Dendritic cell treated with granulocyte-macrophage colony-stimulating factor and Interleukin-4, amounts not matched to agents 40 ng/mL and 50 ng/mL, for 4 days (primary cell): ENCODE data around the gene PPP1R3E.

Experiments used
- H3K27ac Mint-ChIP-seq: one replicate; pipeline ENCODE4 v1.8.0; 2022; ENCODE audit warnings: mild to moderate bottlenecking, mixed read lengths
- H3K27me3 Mint-ChIP-seq: one replicate; pipeline ENCODE4 v1.8.0; 2022; ENCODE audit warnings: mild to moderate bottlenecking, mixed read lengths
- H3K36me3 Mint-ChIP-seq: one replicate; pipeline ENCODE4 v1.8.0; 2022; ENCODE audit warnings: low read depth, mixed read lengths
- H3K4me1 Mint-ChIP-seq: one replicate; pipeline ENCODE4 v1.8.0; 2022; ENCODE audit warnings: low read depth, mixed read lengths
- H3K4me3 Mint-ChIP-seq: one replicate; pipeline ENCODE4 v1.8.0; 2022; ENCODE audit warnings: mild to moderate bottlenecking, moderate library complexity, mixed read lengths
- H3K9me3 Mint-ChIP-seq: one replicate; pipeline ENCODE4 v1.8.0; 2022; ENCODE audit warnings: mixed read lengths
- intact Hi-C: fragments of 100-400 bp; cut with micrococcal nuclease; formaldehyde crosslinking; loops from one replicate; pipeline ENCODE4 v1.15.0; 2022

PPP1R3E gene

DNA sequence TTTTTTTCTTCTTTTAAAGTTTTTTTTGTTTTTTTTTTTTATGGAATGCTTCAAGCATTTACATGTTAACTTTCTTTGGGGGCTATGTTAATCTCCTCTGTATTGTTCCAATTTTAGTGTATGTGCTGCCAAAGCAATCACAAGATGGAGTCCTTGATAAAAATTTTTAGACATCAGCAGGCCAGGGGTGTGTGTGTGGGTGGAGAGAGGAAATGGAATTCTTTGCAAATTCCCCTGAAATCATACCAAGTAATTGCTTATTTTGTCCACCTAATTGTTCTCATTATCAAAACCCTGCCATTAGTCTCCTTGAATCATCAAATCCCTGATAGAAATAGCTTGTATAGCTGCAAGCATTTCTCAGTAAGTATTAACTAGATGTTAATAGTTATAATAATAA, 43.2 kb downstream of the PPP1R3E start:
- Mint-ChIP-seq H3K4me1 (peaks cover 10% of the 10 kb centered on the region), H3K36me3 (no peaks in the 10 kb centered on the region), H3K27me3 (peaks cover 14% of the 10 kb centered on the region)

DNA sequence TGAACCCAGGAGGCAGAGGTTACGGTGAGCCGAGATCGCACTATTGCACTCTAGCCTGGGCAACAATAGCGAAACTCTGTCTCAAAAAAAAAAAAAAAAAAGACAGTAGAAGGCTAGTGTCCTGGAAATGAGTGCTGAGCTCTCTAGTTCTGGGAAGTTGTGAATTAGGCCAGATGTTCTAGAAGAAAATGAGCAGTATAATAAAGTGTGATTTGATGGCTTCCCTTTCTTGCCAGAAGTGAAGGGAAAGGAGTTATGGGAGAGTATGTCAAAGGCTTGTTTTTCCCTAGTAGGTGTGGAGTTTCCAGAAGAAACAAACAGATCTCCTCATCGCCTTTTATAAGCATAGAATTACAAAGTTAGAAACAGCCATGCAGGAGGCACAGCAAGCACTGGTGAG, 44.4 kb downstream of the PPP1R3E start:
- H3K9me3 Mint-ChIP-seq = no peaks in the 10 kb centered on the region
- peaks cover 12% of the 10 kb centered on the region for H3K4me1 Mint-ChIP-seq
- no peaks in the 10 kb centered on the region for H3K36me3 Mint-ChIP-seq
- H3K27me3 Mint-ChIP-seq = peaks cover 8% of the 10 kb centered on the region
- intact Hi-C loops = no loop called here
- H3K27ac Mint-ChIP-seq = no peak overlapping the region
- H3K4me3 Mint-ChIP-seq = no peak overlapping the region

More for the DNA sequence above, 43.2 kb downstream of the PPP1R3E start:
- no peak overlapping the region for H3K27ac Mint-ChIP-seq
- intact Hi-C loops = no loop called here
- no peaks in the 10 kb centered on the region for H3K9me3 Mint-ChIP-seq
- no peak overlapping the region for H3K4me3 Mint-ChIP-seq

DNA sequence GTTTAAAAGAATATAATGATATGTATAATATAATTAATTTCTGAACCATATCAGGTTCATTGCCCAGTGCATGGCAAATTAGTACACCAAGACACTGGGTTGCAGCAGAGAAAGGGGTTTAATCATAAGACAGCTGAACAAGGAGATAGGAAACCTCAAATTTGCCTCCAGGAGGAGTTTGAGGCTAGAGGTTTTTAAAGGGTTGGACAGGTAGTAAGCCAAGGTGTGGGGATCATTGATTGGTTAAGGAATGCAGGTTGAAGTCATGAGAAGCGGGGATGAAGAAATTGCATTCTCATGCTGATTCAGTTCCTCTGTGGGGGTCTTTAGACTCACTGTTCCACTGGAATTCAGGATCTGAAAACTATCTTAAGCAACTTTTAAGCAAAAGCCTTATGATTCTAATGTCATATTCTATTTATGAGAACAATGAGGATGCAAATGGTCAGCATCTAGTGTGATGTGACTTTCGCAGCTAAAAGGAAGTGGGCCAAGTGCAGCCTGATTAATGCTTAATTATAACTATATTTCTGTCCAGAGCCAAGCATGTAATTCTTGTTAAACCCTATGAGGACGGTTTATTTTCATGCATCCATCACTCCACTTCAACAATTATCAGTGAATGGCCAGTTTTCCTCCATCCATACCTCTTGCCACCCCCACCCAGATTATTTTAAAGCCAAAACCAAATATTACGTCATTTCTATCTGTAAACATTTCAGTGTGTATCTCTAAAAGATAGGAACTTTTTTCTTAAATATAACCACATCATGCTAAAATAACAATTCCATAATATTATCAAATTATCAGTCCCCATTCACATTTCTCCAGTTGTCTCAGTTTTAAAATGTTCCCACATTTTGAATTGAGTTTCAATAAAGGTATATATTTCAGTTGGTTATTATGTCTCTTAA, 50.0 kb downstream of the PPP1R3E start:
- Mint-ChIP-seq H3K36me3 (no peaks in the 10 kb centered on the region), H3K4me3 (no peak overlapping the region), H3K27ac (no peak overlapping the region), H3K27me3 (no peaks in the 10 kb centered on the region), H3K9me3 (no peaks in the 10 kb centered on the region), H3K4me1 (peaks cover 23% of the 10 kb centered on the region)
- intact Hi-C loops = no loop called here

DNA sequence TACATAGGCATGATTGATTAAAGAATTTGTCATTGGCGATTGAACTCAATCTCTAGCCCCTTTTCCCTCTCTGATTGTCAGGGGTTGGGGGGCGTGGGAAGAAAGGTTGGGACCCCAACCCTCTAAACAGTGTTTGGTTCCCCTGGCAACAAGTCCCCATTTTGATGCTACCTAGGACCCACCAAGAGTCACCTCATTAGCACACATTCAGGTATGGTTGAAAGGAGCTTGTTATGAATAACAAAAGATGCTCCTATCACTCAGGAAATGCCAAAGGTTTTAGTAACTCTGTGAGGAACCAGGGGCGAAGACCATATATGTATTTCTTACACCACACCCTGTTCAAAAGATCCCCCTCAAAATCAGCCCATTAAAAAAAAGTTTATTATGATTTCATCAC, 50.7 kb downstream of the PPP1R3E start:
- Mint-ChIP-seq H3K27ac (no peak overlapping the region), H3K4me1 (peaks cover 23% of the 10 kb centered on the region), H3K4me3 (no peak overlapping the region), H3K36me3 (no peaks in the 10 kb centered on the region), H3K27me3 (no peaks in the 10 kb centered on the region), H3K9me3 (no peaks in the 10 kb centered on the region)
- intact Hi-C loops = no loop called here

DNA sequence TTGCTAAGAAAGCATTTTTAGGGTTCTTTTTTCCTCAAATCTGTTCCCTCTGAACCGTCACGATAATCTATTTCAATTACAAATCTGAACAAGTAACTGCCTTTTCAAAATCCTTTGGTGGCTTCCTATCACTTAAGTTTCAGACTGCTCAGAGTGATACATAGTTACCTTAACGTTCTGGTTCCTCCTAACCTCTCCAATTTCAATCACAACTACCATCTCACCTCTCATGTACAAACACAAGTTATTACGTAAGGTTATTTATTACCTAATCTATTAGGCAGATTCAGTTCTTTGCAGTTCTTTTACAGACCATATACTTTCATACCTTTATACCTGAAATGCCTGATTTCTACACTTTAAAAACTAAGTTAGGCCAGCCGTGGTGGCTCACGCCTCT, 52.8 kb downstream of the PPP1R3E start:
- no peak overlapping the region for H3K4me3 Mint-ChIP-seq
- no peaks in the 10 kb centered on the region for H3K9me3 Mint-ChIP-seq
- H3K4me1 Mint-ChIP-seq = peaks cover 23% of the 10 kb centered on the region
- no peaks in the 10 kb centered on the region for H3K27me3 Mint-ChIP-seq
- no peaks in the 10 kb centered on the region for H3K36me3 Mint-ChIP-seq
- no peak overlapping the region for H3K27ac Mint-ChIP-seq
- intact Hi-C loops = no loop called here

DNA sequence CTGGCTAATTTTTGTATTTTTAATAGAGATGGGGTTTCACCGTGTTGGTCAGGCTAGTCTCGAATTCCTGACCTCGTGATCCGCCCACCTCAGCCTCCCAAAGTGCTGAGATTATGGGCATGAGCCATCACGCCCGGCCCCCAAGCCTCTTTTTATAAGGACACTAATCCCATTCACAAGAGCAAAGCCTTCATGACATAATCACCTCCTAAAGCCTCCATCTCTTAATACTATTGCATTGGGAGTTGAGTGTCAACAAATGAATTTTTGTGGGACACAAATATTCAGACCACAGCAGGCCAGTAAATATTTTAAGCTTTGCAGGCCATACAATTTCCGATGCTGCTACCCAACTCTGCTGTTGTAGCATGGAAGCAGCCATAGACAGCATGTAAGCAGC, 54.1 kb downstream of the PPP1R3E start:
- Mint-ChIP-seq H3K27me3 (no peaks in the 10 kb centered on the region), H3K9me3 (no peaks in the 10 kb centered on the region), H3K27ac (no peak overlapping the region), H3K4me3 (no peak overlapping the region), H3K36me3 (no peaks in the 10 kb centered on the region), H3K4me1 (peaks cover 23% of the 10 kb centered on the region)
- intact Hi-C loops = no loop called here
